Subcutaneous adipose tissue (tissue), 4 donors: ENCODE measurements around the gene LYPLA2. TPM values are rescaled to one million over a fixed set of nuclear protein-coding genes. Genes with fewer than 3 reads are reported as not detected.

Experiments used
- total RNA-seq, 4 donors: library from RNA; depleted of rRNA; stranded (reverse); fragments of >200 nt; gene quantifications; one replicate each; pipeline ENCODE4 v1.1.0, GENCODE V29; 2016
- TF ChIP-seq, protein P1 (sequence below): fragments of 450-650 bp; IDR thresholded peaks from one replicate; pipeline ENCODE4 v1.5.1; 2016; ENCODE audit warnings: low read depth, mild to moderate bottlenecking, control low read depth, antibody characterized with exemption, moderate library complexity

Gene LYPLA2
- 10 to 100 TPM; 20.3 to 34.0 (median 27.5) TPM for total RNA-seq

DNA sequence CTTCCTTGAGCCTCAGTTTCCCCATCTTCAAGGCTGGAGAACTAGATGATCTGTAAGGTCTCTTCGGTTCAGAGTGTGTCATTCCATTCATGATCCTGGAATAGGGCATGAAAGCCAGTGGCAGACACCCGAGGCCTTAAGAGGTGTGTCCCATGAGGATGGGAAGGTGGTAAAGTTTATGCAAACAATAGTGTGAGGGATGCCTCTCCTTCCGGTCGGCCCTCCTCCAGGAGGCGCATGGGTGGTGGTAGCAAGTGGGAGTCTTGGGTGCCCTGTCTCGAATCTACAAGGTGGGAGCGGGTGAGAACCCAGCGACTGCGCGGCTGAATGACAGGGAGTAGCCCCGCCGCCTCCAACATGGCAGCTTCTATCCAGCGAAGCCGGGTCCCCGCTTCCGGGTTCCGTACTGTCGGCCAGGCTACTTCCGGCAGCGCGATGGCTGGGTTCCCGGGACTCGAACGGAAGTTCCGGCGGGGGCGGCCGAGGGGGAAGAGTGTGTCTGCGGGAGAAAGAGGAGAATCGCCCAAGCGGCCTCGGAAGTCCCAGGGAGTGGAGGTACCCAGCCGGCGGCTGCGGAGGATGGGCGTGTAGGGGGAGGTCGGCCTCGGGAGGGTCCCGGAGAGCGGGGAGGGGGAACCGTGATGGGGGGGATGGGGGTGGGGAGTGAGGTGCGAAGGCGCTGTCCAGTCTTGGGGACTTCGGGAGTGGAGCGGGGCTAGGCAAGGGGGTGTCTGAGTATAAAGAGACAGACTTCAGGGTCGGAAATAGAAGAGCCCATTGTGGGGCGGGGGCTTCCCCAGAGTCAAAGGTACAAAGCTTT is at the start of gene LYPLA2:
LYPLA2 (plus strand) TSS at position 450 of the 820 bp plus-strand sequence. CDS start 1,538 bp downstream, outside the sequence.
- TF ChIP-seq, protein P1, sequence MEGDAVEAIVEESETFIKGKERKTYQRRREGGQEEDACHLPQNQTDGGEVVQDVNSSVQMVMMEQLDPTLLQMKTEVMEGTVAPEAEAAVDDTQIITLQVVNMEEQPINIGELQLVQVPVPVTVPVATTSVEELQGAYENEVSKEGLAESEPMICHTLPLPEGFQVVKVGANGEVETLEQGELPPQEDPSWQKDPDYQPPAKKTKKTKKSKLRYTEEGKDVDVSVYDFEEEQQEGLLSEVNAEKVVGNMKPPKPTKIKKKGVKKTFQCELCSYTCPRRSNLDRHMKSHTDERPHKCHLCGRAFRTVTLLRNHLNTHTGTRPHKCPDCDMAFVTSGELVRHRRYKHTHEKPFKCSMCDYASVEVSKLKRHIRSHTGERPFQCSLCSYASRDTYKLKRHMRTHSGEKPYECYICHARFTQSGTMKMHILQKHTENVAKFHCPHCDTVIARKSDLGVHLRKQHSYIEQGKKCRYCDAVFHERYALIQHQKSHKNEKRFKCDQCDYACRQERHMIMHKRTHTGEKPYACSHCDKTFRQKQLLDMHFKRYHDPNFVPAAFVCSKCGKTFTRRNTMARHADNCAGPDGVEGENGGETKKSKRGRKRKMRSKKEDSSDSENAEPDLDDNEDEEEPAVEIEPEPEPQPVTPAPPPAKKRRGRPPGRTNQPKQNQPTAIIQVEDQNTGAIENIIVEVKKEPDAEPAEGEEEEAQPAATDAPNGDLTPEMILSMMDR: no peak

DNA sequence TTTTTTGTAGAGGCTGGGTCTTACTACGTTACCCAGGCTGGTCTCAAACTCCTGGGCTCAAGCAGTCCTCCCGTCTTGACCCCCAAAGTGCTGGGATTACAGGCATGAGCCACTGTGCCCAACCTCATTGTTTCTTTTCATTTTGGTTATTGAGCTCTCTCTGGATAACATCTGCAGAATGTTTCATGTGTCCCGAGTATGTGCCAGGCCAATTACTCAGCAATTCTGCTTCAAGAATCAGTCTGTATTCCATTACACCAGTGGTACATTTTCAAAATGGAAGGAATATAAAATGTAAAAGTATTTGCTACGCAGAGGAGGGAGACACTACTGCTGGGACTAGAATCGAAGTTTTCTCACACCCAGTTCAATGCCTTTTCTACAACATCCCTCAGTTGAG is 49.3 kb upstream of the LYPLA2 start:
- TF ChIP-seq, protein P1: no peak

DNA sequence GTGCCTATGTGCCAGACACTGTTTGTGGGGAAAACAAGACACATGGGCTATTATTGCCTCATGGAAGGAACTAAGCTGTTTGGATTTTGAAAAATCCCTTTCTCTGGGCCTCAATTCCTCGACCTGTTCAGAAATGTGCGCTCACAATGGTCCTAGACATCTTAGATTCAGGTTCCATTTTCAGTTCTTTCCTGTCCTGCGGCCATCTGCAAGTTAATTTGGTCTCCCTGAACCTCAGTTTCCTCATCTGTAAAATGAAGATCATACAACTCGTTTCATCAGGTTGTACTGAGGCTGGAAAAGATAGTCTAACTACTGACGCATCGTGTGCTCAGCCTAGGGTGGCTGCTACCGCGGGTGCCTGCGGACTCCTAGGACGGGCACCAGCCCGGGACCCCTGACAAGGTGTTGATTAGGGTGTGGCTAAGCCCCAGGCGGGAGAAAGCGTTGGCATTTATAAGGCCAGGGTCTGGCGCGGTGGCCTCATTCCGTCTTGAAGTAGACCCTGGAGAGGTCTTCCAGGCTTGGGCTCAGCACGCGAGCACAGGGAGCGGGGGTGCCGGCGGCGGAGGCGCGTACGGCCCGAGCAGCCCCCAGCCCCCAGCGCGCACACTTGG is 48.2 kb upstream of the LYPLA2 start:
- TF ChIP-seq, protein P1: no peak

DNA sequence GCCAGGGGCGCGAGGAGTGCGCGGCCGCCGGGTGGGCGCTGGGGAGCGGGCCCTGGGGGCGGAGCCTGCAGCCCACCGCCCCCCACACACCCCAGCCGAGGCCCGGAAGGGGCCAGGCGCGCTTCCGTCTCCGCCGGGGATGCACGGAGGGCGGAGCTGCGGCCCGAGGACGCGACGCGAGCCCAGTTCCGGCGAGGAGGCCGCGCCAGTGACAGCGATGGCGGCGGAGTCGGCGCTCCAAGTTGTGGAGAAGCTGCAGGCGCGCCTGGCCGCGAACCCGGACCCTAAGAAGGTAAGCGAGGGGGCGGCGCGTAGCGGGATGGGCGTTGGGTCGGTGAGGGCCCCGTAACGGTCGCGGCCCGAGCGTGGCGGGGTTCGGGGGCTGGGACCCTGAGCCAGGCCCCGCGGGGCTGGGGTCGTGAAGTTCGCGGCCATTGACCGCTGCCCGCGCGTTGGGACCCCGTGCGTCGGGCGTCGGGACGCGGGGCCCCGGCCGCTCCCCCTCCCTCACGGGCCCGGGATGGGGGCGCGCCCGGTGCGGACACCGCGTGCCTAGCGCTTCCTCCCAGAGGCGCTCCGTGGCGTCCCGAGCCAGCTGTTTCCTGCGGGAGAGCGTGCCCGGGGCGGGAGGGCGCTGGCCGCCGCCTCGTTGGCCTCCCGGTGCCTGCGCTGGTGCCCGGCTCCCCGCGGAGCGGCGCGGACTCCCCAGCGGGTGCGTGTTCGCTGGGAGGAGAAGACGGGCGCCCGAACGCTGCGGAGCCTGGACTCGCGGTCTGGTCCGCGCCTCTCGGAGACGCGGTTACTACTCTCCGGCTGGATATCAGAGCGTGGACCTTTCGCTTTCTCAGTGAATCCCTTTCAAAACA is 47.4 kb upstream of the LYPLA2 start, which contains the start of gene ELOA:
ELOA (plus strand) TSS at position 185 of the 866 bp plus-strand sequence; CDS start at position 218, 33 bp downstream.
- TF ChIP-seq, protein P1: no peak

DNA sequence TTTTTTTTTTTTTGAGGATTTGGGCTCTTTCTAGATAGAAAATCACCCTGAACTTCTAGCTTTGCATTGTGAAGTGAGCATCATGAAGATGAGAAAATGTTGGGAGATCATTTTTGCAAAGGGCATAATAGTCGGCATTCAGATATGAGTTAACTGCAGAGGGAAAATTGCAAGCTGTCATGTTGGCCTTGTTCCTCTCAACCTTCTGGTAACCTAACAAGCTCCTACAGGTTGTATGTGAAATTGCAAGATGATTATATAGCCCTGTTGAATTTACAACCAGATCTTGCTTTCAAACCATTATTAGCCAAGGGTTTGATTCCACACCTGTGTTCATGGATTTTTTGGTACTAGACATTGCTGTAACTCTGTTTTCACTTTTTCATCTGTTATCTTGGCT is 45.4 kb upstream of the LYPLA2 start:
- TF ChIP-seq, protein P1: no peak

DNA sequence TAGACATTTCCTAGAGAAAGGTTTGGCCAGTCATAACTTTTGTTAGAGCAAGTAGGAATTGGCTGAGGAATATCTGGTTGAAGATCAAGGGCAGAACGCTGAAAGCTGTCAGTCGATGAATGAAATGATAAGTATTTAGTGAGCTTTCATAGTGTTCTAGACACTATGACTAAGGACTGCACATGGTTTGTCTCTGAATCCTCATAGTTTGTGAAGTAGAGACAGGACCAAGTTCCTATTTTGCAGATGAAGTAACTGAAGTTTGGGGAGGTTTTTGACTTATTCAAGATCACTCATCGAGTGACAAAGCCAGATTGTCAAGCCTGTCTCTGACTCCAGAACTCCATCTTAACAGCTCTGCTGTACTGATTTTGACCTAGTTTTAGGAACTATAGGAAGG is 42.9 kb upstream of the LYPLA2 start:
- TF ChIP-seq, protein P1: no peak
